ENCODE measurements around the gene MAP6.
A peak's percentile ranks its signal among the peaks of the same experiment; 100 is the strongest.

The MAP6 gene

GRCh38 chr11:75562836-75563484 lies 105.9 kb downstream of the MAP6 start:
- no peak for TF ChIP-seq CTCF (IDR thresholded peaks at IDR 0.05; ENCODE audit: poor library complexity, severe bottlenecking)
- H3K4me1 ChIP-seq (ENCODE audit: insufficient read depth, poor library complexity, severe bottlenecking) = peaks cover 15% of the 10 kb centered on the region
- peaks cover 28% of the 10 kb centered on the region for H3K36me3 ChIP-seq (ENCODE audit: low read depth)
- DNase-seq (ENCODE audit: low spot score) (no peak), ATAC-seq (ENCODE audit: low read depth) (peak; percentile 36)
- H3K27me3 ChIP-seq (ENCODE audit: insufficient read depth, poor library complexity, severe bottlenecking) = no peaks in the 10 kb centered on the region
- no peaks in the 10 kb centered on the region for H3K9me3 ChIP-seq (ENCODE audit: severe bottlenecking)
- H3K4me3 ChIP-seq (ENCODE audit: severe bottlenecking) = peak overlapping the region; percentile 60
- peak overlapping the region; percentile 92 for H3K27ac ChIP-seq (ENCODE audit: poor library complexity, severe bottlenecking)

- H3K4me3 ChIP-seq (ENCODE audit: severe bottlenecking) = peak within 1 kb of the TSS; percentile 60
- H3K36me3 ChIP-seq (ENCODE audit: low read depth) = peaks cover 21% of the 10 kb centered on the region
- TF ChIP-seq CTCF (IDR thresholded peaks at IDR 0.05; ENCODE audit: poor library complexity, severe bottlenecking) = no peak
- peak within 1 kb of the TSS; percentile 92 for H3K27ac ChIP-seq (ENCODE audit: poor library complexity, severe bottlenecking)
- peaks cover 19% of the 10 kb centered on the region for H3K4me1 ChIP-seq (ENCODE audit: insufficient read depth, poor library complexity, severe bottlenecking)
- ATAC-seq (ENCODE audit: low read depth) (peak; percentile 82), DNase-seq (ENCODE audit: low spot score) (peak; percentile 88)
- H3K9me3 ChIP-seq (ENCODE audit: severe bottlenecking) = no peaks in the 10 kb centered on the region
- no peaks in the 10 kb centered on the region for H3K27me3 ChIP-seq (ENCODE audit: insufficient read depth, poor library complexity, severe bottlenecking)
Observed at GRCh38 chr11:75562048-75562835, 106.6 kb downstream of the MAP6 start, which contains the start of gene SERPINH1. Gene SERPINH1, plus strand, starts transcription at chr11:75562253. Its CDS starts 4,097 bp downstream, at chr11:75566350.

- H3K4me3 ChIP-seq (ENCODE audit: severe bottlenecking) = peak overlapping the region; percentile 60
- H3K27me3 ChIP-seq (ENCODE audit: insufficient read depth, poor library complexity, severe bottlenecking) = no peaks in the 10 kb centered on the region
- DNase-seq (ENCODE audit: low spot score) (no peak), ATAC-seq (ENCODE audit: low read depth) (no peak)
- peak overlapping the region; percentile 92 for H3K27ac ChIP-seq (ENCODE audit: poor library complexity, severe bottlenecking)
- H3K4me1 ChIP-seq (ENCODE audit: insufficient read depth, poor library complexity, severe bottlenecking) = peaks cover 19% of the 10 kb centered on the region
- no peak for TF ChIP-seq CTCF (IDR thresholded peaks at IDR 0.05; ENCODE audit: poor library complexity, severe bottlenecking)
- peaks cover 14% of the 10 kb centered on the region for H3K36me3 ChIP-seq (ENCODE audit: low read depth)
- H3K9me3 ChIP-seq (ENCODE audit: severe bottlenecking) = no peaks in the 10 kb centered on the region
Observed at GRCh38 chr11:75561426-75562047, 107.3 kb downstream of the MAP6 start.

- no peaks in the 10 kb centered on the region for H3K27me3 ChIP-seq (ENCODE audit: insufficient read depth, poor library complexity, severe bottlenecking)
- H3K4me1 ChIP-seq (ENCODE audit: insufficient read depth, poor library complexity, severe bottlenecking) = peaks cover 18% of the 10 kb centered on the region
- ATAC-seq (ENCODE audit: low read depth) (no peak), DNase-seq (ENCODE audit: low spot score) (no peak)
- TF ChIP-seq CTCF (IDR thresholded peaks at IDR 0.05; ENCODE audit: poor library complexity, severe bottlenecking) = no peak
- H3K9me3 ChIP-seq (ENCODE audit: severe bottlenecking) = no peaks in the 10 kb centered on the region
- peaks cover 13% of the 10 kb centered on the region for H3K36me3 ChIP-seq (ENCODE audit: low read depth)
- H3K27ac ChIP-seq (ENCODE audit: poor library complexity, severe bottlenecking) = no peak overlapping the region
- no peak overlapping the region for H3K4me3 ChIP-seq (ENCODE audit: severe bottlenecking)
Observed at GRCh38 chr11:75560644-75561043, 108.2 kb downstream of the MAP6 start.
